Left lung (tissue), 10 donors: ENCODE results near the gene DHH. TPM values are rescaled to one million over a fixed set of nuclear protein-coding genes. Genes with fewer than 3 reads are reported as not detected.
A peak's percentile ranks its signal among the peaks of the same experiment; 100 is the strongest.

Experiments used
- ATAC-seq: fragments of 200-7000 bp; cut with Tn5 transposase; one replicate; pipeline ENCODE4 v1.9.1; 2020; ENCODE audit warnings: moderate library complexity
- DNase-seq, 4 donors: peaks; one replicate each; pipeline ENCODE4 v3.0.0-alpha.2; 2013 to 2020
- H3K27ac ChIP-seq, 2 donors: fragments of 200-600 bp; sonication (generic) in 1 of 2; one replicate each; pipeline versions ENCODE4 v1.5.0 to v1.8.0; 2020 to 2021
- H3K27me3 ChIP-seq, 2 donors: fragments of 200-600 bp; sonication (generic) in 1 of 2; one replicate each; pipeline versions ENCODE4 v1.5.0 to v1.8.0; 2020 to 2021
- H3K36me3 ChIP-seq, 2 donors: fragments of 200-600 bp; sonication (generic) in 1 of 2; one replicate each; pipeline versions ENCODE4 v1.5.0 to v1.8.0; 2020 to 2021
- H3K4me1 ChIP-seq, 2 donors: fragments of 200-600 bp; one replicate each; pipeline ENCODE4 v1.8.0; 2021
- H3K4me3 ChIP-seq, 2 donors: fragments of 200-600 bp; sonication (generic) in 1 of 2; one replicate each; pipeline versions ENCODE4 v1.5.0 to v1.8.0; 2020 to 2021; ENCODE audit warnings: mild to moderate bottlenecking in 1 of 2
- H3K9me3 ChIP-seq, 2 donors: fragments of 200-600 bp; sonication (generic) in 1 of 2; one replicate each; pipeline versions ENCODE4 v1.5.0 to v1.8.0; 2020 to 2021
- intact Hi-C, 2 donors: fragments of 100-400 bp; cut with DNase I; formaldehyde crosslinking; loops; one replicate each; pipeline versions ENCODE4 v1.11.2 to v1.14.2; 2022
- polyA plus RNA-seq, 6 donors: library from polyadenylated mRNA; unstranded; fragments of 120-200 nt; gene quantifications; one replicate each; pipeline ENCODE4 v1.2.1, GENCODE V29; 2013; ENCODE audit not compliant: insufficient read length in 6 of 6
- total RNA-seq, 2 donors: library from RNA; stranded (reverse); fragmentation: NEBNext Ultra II Directional; extraction: Animal tissue kit (Norgen Biotek cat#: 25700); gene quantifications; one replicate each; pipeline ENCODE4 v1.2.1, GENCODE V29; 2021
- TF ChIP-seq, protein P1 (sequence below), 2 donors: fragments of 200-600 bp; sonication (generic) in 1 of 2; IDR thresholded peaks; one replicate each; pipeline versions ENCODE4 v1.5.0 to v1.8.0; 2021; ENCODE audit warnings: antibody characterized with exemption in 2 of 2
- donor health status: DM: no; HTN: yes; CAD: no.
- donor health status: DM: no; HTN: no; CAD: no.

Gene DHH
- total and polyA plus RNA-seq, 8 donors, result 0.29 to 2.9 (median 0.75) TPM

DNA sequence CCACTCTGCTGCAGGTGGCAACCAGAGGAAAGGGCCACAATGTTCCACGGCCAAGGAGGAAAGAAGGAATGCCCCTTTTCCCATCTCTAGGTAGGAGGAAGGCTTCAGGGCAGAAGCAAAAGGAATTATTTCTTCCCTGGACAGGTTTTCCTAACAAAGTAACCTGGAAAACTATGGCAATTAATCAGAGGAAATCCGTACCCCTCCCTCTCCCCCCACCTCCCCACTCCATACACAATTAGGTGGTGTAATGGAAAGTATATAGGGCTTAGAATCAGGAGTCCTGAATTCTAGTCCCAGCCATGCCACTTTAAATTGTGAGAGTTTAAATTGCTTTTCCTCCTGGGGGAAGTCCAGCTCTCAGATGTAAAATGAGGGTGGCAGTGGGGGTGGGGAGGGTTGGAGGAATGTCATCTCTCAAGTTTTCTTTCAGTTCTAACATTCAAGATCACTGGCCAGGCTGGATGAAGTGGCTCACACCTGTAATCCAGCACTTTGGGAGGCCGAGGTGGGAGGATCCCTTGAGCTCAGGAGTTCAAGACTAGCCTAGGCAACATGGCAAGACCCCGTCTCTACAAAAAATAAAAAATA is 1.7 kb downstream of the DHH start:
- Histone ChIP-seq H3K4me1 (peaks cover 27 to 73% of the 10 kb centered on the region in 2 donors), H3K4me3 (peak overlapping the region in 1 of 2 donors; percentile 23)
- intact Hi-C loops, result no loop called here

DNA sequence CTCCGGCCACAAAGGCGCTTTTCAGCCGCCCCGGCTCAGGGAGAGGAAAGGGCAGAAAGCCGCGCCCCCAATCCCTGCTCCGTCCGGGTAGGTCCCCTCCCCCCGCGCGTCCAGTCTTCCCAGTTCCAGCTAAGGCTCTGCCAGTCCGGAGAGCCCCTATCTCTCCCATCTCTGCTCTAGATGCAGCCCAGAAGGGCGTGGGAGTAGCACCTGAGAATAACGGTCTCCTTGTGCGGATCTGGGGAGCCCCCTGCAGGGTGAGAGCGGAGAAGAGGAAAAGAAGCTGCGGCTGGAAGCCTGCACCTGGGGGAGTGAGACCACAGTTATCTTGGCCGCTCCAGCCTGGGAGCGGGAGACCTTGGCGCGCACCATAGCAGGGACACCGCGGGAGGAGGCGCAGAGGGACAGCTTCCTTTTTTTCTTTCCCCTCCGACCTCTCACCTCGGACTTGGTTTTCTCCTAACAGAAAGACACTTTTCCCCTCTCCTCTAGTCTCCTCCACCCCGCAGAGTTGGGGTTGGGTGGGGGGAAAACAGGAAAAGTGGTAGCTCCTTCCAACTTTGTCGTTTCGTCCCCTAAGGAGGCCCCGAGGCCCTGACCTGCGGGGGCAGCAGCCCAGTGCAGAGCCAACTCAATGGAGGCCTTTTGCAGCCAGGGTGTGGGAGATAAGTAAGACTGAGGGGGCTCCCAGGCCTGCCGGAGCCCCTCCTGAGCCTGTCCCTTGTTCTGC is 2.4 kb downstream of the DHH start:
- Histone ChIP-seq H3K27me3 (peaks cover 55 to 74% of the 10 kb centered on the region in 2 donors), H3K27ac (peak overlapping the region in 1 of 2 donors; percentile 4)
- no peak for ATAC-seq

More for the DNA sequence above, 1.7 kb downstream of the DHH start:
- no peaks in the 10 kb centered on the region for H3K9me3 ChIP-seq
- peaks cover 0 to 21% of the 10 kb centered on the region in 2 donors for H3K36me3 ChIP-seq
- DNase-seq, result no peak
- H3K27ac ChIP-seq, result no peak overlapping the region
- TF ChIP-seq, protein P1, sequence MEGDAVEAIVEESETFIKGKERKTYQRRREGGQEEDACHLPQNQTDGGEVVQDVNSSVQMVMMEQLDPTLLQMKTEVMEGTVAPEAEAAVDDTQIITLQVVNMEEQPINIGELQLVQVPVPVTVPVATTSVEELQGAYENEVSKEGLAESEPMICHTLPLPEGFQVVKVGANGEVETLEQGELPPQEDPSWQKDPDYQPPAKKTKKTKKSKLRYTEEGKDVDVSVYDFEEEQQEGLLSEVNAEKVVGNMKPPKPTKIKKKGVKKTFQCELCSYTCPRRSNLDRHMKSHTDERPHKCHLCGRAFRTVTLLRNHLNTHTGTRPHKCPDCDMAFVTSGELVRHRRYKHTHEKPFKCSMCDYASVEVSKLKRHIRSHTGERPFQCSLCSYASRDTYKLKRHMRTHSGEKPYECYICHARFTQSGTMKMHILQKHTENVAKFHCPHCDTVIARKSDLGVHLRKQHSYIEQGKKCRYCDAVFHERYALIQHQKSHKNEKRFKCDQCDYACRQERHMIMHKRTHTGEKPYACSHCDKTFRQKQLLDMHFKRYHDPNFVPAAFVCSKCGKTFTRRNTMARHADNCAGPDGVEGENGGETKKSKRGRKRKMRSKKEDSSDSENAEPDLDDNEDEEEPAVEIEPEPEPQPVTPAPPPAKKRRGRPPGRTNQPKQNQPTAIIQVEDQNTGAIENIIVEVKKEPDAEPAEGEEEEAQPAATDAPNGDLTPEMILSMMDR (IDR thresholded peaks at IDR 0.05), result no peak
- H3K27me3 ChIP-seq, result peaks cover 55 to 74% of the 10 kb centered on the region in 2 donors
- no peak for ATAC-seq

DNA sequence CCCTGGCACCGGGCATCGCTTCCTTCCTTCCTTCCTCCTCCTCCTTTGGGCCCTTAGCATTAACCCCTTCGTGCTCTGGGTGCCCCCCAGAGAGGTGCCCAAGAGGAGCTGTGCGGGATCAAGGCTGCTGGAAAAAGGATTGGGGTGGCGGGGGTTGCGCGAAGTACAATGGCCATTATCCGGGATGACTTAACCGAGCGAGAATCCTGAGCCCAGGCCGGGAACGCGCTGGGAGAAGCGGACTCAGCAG is 2.8 kb downstream of the DHH start:
- ATAC-seq (no peak), DNase-seq (no peak)
- peaks cover 55 to 74% of the 10 kb centered on the region in 2 donors for H3K27me3 ChIP-seq
- H3K4me3 ChIP-seq, result peak overlapping the region in 1 of 2 donors; percentile 23
- peaks cover 0 to 10% of the 10 kb centered on the region in 2 donors for H3K36me3 ChIP-seq
- peaks cover 27 to 74% of the 10 kb centered on the region in 2 donors for H3K4me1 ChIP-seq
- H3K27ac ChIP-seq, result no peak overlapping the region
- intact Hi-C loops, result no loop called here
- TF ChIP-seq, protein P1 (IDR thresholded peaks at IDR 0.05), result no peak
- no peaks in the 10 kb centered on the region for H3K9me3 ChIP-seq

More for the DNA sequence above, 2.4 kb downstream of the DHH start:
- Histone ChIP-seq H3K36me3 (peaks cover 0 to 15% of the 10 kb centered on the region in 2 donors), H3K4me1 (peaks cover 27 to 74% of the 10 kb centered on the region in 2 donors), H3K9me3 (no peaks in the 10 kb centered on the region), H3K4me3 (peak overlapping the region; percentile 6 to 23)
- peak in 1 of 4 donors; percentile 79 for DNase-seq
- TF ChIP-seq, protein P1 (IDR thresholded peaks at IDR 0.05), result no peak
- intact Hi-C loops, result no loop called here

DNA sequence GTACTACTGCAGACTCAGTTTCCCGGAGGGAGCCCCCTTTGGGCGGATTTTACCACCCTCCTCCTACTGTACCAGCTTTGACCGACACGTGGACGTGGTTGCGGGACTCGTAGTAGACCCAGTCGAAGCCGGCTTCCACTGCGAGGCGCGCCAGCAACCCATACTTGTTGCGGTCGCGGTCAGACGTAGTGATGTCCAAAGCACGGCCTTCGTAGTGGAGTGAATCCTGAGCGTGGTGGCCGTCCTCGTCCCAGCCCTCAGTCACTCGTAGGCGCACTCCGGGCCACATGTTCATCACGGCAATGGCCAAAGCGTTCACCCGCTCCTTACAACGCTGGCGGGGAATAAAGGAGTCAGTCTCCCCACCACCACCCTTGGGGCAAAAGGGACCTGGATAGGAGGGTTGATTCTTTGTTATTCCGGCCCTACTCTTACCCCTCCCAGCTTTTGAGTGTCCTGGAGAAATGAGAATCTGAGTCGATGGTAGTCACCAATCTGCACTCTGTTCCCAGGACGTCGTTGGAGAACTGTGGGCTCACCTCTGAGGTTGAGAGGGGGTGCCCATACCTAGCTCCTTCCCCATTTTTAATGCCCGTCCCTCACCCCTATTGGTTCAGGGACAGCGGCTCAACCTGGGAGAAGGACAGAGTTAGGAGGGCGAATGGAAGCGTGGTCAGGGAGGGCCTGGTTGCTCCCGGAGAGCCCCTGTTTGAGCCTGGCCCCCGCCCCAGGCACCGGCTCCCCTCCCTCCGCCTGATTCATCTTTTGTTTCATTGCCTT is 3.4 kb downstream of the DHH start:
- Histone ChIP-seq H3K4me3 (peak overlapping the region in 1 of 2 donors; percentile 23), H3K9me3 (no peaks in the 10 kb centered on the region), H3K36me3 (peaks cover 0 to 5% of the 10 kb centered on the region in 2 donors), H3K27me3 (peaks cover 55 to 74% of the 10 kb centered on the region in 2 donors), H3K27ac (no peak overlapping the region), H3K4me1 (peaks cover 27 to 74% of the 10 kb centered on the region in 2 donors)
- TF ChIP-seq, protein P1 (IDR thresholded peaks at IDR 0.05), result no peak
- intact Hi-C loops, result no loop called here
- ATAC-seq (no peak), DNase-seq (no peak)
